ENCODE data around the gene KLHDC7A.

KLHDC7A gene

GRCh38 chr1:18512883-18513282, 32.2 kb downstream of the KLHDC7A start:
- Histone ChIP-seq H3K27ac (ENCODE audit: poor library complexity, severe bottlenecking) (no peak overlapping the region), H3K27me3 (ENCODE audit: insufficient read depth, poor library complexity, severe bottlenecking) (peaks cover 3% of the 10 kb centered on the region), H3K36me3 (ENCODE audit: low read depth) (no peaks in the 10 kb centered on the region), H3K9me3 (ENCODE audit: severe bottlenecking) (peaks cover 3% of the 10 kb centered on the region), H3K4me1 (ENCODE audit: insufficient read depth, poor library complexity, severe bottlenecking) (no peaks in the 10 kb centered on the region), H3K4me3 (ENCODE audit: severe bottlenecking) (no peak overlapping the region)
- DNase-seq (ENCODE audit: low spot score) (no peak), ATAC-seq (ENCODE audit: low read depth) (no peak)
- no peak for TF ChIP-seq CTCF (IDR thresholded peaks at IDR 0.05; ENCODE audit: poor library complexity, severe bottlenecking)

GRCh38 chr1:18513995-18514394, 33.3 kb downstream of the KLHDC7A start:
- Histone ChIP-seq H3K27me3 (ENCODE audit: insufficient read depth, poor library complexity, severe bottlenecking) (peaks cover 3% of the 10 kb centered on the region), H3K9me3 (ENCODE audit: severe bottlenecking) (peaks cover 3% of the 10 kb centered on the region), H3K4me1 (ENCODE audit: insufficient read depth, poor library complexity, severe bottlenecking) (no peaks in the 10 kb centered on the region), H3K36me3 (ENCODE audit: low read depth) (no peaks in the 10 kb centered on the region), H3K27ac (ENCODE audit: poor library complexity, severe bottlenecking) (no peak overlapping the region), H3K4me3 (ENCODE audit: severe bottlenecking) (no peak overlapping the region)
- ATAC-seq (ENCODE audit: low read depth) (no peak), DNase-seq (ENCODE audit: low spot score) (no peak)
- TF ChIP-seq CTCF (IDR thresholded peaks at IDR 0.05; ENCODE audit: poor library complexity, severe bottlenecking), result no peak

GRCh38 chr1:18515120-18515667, 34.5 kb downstream of the KLHDC7A start:
- no peak for DNase-seq (ENCODE audit: low spot score)
- no peak for TF ChIP-seq CTCF (IDR thresholded peaks at IDR 0.05; ENCODE audit: poor library complexity, severe bottlenecking)
- H3K4me1 ChIP-seq (ENCODE audit: insufficient read depth, poor library complexity, severe bottlenecking), result no peaks in the 10 kb centered on the region
- H3K36me3 ChIP-seq (ENCODE audit: low read depth), result no peaks in the 10 kb centered on the region
- H3K27me3 ChIP-seq (ENCODE audit: insufficient read depth, poor library complexity, severe bottlenecking), result peaks cover 3% of the 10 kb centered on the region
- no peak overlapping the region for H3K27ac ChIP-seq (ENCODE audit: poor library complexity, severe bottlenecking)
- no peak overlapping the region for H3K4me3 ChIP-seq (ENCODE audit: severe bottlenecking)
- no peak for ATAC-seq (ENCODE audit: low read depth)
- peaks cover 3% of the 10 kb centered on the region for H3K9me3 ChIP-seq (ENCODE audit: severe bottlenecking)

- ATAC-seq (ENCODE audit: low read depth) (no peak), DNase-seq (ENCODE audit: low spot score) (no peak)
- H3K27me3 ChIP-seq (ENCODE audit: insufficient read depth, poor library complexity, severe bottlenecking), result peaks cover 3% of the 10 kb centered on the region
- no peaks in the 10 kb centered on the region for H3K36me3 ChIP-seq (ENCODE audit: low read depth)
- H3K9me3 ChIP-seq (ENCODE audit: severe bottlenecking), result peaks cover 3% of the 10 kb centered on the region
- no peak overlapping the region for H3K4me3 ChIP-seq (ENCODE audit: severe bottlenecking)
- H3K27ac ChIP-seq (ENCODE audit: poor library complexity, severe bottlenecking), result no peak overlapping the region
- no peak for TF ChIP-seq CTCF (IDR thresholded peaks at IDR 0.05; ENCODE audit: poor library complexity, severe bottlenecking)
- no peaks in the 10 kb centered on the region for H3K4me1 ChIP-seq (ENCODE audit: insufficient read depth, poor library complexity, severe bottlenecking)
Observed at GRCh38 chr1:18516473-18516872, 35.7 kb downstream of the KLHDC7A start.

GRCh38 chr1:18526436-18527275, 45.9 kb downstream of the KLHDC7A start:
- Histone ChIP-seq H3K27ac (ENCODE audit: poor library complexity, severe bottlenecking) (no peak overlapping the region), H3K36me3 (ENCODE audit: low read depth) (no peaks in the 10 kb centered on the region), H3K4me1 (ENCODE audit: insufficient read depth, poor library complexity, severe bottlenecking) (no peaks in the 10 kb centered on the region), H3K9me3 (ENCODE audit: severe bottlenecking) (no peaks in the 10 kb centered on the region), H3K27me3 (ENCODE audit: insufficient read depth, poor library complexity, severe bottlenecking) (peaks cover under 1% of the 10 kb centered on the region), H3K4me3 (ENCODE audit: severe bottlenecking) (no peak overlapping the region)
- ATAC-seq (ENCODE audit: low read depth) (no peak), DNase-seq (ENCODE audit: low spot score) (no peak)
- TF ChIP-seq CTCF (IDR thresholded peaks at IDR 0.05; ENCODE audit: poor library complexity, severe bottlenecking), result no peak

Data from RWPE2 (cell line).